HK-2 (cell line): ENCODE measurements around the gene KDM5A.
A peak's percentile ranks its signal among the peaks of the same experiment; 100 is the strongest.

Source experiments
- DNase-seq: peaks from one replicate; pipeline ENCODE4 v3.0.0-alpha.2; 2018; ENCODE audit not compliant: unreplicated experiment

The KDM5A gene

DNA sequence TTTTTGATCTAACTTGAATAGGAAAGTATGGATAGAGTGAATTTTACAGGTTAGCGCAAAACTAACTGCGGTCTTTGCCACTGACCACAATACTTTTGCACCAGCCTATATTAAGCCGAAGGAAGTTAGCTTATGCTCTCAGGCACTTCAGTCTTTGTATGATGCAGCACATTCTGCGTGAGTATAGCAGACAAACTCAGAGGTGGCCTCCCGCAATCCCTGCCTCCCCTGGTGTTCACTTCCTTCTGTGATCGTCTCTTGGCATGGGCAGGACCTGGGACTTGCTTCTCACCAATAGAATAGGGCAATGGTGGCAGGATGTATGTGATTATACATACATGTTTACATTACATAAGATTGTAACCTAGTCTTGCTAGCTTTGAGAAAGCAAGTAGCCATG lies 116.2 kb downstream of the KDM5A start:
- no peak for DNase-seq

DNA sequence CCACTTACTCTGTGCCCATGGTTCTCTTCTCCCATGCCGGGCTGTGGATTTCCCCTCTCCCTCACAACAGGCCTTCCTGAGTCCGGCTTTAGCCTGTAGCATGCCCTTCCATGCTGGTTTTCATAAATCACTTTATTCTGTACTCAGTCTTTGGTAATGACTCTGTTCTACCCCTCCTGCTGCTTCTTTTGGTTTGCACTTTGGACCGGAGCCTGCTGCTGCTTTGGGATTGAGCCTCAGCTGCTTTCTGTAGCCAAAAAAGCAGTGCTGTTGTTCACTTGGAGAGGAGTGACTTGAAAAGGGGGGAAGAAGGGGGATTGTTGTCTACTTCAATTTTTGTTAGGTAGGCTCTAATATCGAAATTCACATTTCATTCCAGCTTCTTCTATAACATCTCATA lies 118.0 kb downstream of the KDM5A start:
- no peak for DNase-seq

DNA sequence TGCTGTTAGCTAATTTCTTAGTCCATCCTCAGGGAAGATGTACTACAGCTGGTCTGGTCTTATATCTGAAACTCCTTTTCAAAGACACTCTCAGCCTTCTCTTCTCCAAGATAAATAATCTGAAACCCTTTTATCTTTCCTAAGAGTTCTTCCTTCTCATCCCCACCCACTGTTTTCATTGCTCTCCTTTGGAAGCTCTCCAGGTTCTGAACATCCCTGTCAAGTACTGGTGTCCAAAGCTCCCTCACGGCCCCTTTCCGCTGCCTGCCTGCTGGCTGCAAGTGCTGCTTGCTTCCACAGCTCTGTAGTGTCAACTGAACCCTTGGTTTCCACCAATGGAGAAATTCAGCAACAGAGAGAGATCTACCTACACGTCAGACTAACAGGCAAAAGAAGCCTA lies 119.9 kb downstream of the KDM5A start:
- DNase-seq = no peak

DNA sequence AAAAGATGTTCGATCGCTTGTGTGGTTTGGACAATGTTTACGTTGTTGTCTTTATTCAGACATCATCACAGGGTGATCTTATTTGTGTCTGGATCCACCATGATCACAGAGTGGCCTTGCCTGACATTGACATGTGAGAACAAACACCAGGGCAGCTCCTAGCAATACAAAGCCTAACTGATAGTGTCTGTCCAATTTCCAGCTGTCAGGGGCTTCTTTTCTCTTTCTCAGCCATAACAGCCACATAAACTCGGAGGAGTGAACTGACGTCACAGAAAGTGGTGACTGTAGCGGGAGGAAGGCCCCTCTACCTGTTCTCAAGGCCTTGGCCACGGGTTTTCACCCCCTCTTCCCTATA lies 120.7 kb downstream of the KDM5A start:
- DNase-seq = no peak

DNA sequence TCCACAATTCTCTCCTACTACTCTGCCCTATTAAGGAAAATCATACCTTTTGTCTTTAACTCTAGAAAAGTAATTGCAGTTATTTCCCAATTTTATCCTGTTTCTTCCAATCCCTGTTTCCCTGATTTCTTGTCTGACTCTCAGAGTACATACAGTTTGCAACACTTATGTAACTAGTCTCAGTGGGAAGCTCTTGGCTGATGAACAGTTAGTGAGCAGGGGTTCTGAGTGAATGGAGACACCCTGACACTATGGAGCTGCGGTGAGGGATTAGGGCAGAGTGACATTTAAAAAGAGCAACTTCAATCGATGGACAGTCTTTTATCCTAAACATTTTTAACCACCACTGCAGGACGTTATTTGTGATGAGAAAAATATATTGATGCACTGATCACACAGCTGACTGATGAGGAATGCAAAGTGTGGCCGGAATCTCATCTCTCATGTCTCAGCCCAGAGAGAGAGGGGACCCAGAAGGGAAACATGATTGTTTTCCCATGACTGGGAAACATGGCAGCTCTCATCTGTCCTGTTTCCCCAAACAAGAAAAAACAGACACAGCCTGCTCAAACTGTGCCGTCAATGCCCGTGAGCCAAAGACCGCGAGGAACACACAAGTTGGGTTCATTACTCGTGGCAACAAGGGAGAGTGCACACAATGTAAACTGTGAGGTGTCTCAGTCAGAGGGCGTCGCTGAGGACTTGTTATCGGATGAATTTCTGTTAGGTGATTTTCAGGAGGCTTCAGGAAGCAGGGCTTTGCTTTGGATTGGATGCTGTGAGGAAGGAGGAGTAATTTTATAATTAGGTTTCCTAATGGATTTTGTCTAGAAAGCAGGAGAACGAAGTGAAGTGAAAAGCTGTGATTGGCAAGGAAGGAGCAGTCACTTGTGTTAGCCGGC lies 121.3 kb downstream of the KDM5A start:
- DNase-seq = no peak

DNA sequence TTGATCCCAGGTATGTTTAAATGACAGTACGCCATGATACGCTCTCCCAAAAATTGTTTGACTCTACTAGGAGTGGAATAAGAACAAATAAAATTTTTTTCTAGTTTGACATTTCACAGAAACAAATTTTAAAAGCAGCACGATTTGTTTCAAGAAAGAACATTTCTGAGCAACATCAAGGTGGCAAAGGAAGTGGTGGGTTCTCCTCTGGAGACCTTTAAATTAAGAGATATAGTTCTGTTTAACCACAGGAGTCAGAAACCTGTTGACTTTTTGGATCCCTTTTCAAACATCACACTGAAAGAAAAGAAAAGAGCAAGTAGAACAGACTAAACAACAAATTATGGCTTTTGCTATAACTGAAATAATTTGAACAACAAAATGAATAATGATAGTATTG lies 124.0 kb downstream of the KDM5A start:
- DNase-seq = no peak

DNA sequence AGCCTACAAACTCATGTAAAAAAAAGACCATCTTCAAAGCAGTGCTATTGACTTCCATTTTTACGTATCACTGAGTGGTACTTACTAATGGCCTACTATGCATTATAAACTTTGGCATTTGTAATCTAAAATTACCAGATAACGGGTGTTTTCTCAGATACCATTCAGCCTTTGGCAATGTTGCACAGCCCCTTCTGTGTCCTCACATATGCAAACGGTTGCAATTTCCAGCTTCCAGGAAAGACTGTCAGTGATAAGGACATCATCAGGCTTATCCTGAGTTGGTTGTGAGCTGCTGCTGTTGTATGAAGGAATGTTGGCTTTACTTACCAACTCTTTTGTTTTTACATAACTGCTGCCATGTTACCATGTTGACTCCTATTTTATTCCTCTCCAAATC lies 124.9 kb downstream of the KDM5A start:
- no peak for DNase-seq

DNA sequence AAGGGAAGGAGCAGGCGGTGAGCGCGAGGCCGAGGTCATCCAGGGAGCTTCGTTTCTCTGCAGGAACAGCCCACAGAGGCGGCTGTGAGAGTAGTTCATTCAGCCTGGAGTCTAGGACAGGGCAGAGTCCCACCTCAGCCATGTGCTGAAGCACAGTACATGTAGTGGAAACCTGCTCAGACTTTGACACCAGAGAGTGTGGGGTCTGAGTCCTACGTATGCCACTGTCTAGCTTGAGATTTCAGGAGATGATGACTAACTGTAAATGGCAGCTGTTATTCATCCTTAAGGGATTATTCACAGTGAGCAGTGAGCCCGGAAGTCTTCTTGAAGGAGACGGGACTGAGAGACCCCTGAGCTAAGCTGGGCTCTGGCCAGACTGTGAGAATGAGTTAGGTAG lies 125.5 kb downstream of the KDM5A start:
- no peak for DNase-seq

DNA sequence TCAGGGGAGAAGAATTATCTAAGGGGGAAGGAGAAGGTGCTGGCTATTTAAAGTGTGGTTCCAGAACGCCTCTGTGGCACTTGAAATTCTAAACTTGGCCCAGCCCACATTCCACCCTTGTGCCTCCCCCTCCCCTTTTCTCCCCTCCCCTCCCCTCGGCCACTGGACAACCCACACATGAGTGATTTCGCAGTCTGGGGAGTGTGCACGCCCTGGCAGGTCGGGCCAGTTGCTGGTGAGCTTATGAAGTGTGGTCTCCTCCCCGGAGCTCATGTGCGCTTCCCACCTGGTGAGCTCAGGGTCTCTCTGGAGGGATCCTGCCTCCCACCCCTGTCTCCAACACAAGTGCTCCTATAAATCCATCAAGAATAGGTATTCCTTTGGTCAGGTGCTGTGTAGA lies 126.3 kb downstream of the KDM5A start, which contains the start of gene SLC6A13:
Gene SLC6A13, minus strand, starts transcription at position 20 of the 400 bp plus-strand sequence. CDS start 2,784 bp downstream, outside the sequence.
- peak; percentile 25 for DNase-seq

DNA sequence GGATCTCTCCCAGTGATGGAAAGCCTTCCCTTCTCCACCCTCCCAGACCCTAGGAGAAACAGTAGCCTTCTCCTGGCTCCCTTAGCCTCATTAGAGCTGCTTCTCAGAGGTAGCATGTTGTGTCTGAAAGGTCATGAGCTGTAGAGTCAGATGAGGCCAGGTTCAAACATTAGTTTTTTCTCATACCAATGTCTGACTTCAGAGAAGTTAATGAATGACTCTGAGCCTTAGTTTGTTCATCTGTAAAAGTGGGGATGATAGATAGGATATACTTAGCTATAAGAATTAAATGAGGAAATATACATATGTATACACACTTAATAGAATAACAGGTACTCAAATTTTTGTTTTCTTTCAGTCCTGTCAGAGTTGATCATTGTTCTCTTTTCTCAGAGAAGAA lies 127.0 kb downstream of the KDM5A start:
- DNase-seq = no peak

DNA sequence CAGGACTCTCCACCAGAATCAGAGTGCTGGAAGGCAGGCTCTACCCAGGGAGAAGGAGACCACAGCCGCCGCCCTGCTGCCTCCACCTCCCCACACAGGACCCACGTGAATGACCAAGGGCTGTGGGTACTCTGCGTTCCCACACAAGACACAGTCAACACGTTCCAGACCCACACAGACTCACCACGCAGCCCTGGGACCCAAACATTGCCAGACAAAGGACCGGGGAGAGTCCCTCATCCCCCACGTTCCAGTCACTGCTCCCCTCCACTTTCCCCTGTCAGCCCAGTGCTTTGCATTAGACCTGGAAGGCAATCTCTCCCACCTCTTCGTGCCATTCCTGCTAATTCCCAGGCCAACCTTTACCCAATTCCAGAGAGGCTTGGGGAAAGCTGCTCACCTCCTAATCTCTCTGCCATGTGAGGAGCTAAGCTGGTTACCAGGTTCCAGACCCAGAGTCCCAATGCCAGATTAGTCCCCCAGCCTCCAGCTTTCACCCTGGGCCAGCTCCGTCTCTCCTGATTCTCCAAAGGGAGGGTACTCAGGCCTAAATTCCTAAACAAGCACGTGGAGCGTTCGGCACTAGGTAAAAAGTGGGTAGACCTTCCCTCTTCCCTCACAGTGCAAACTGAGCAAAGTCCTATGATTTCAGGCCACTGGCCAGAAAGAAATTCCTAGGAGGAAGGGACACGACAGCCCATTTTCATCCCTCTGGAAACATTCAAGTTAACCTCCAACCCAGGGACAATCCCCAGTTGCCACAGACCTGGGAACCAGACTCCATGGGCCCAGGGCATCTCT lies 131.4 kb downstream of the KDM5A start:
- no peak for DNase-seq

DNA sequence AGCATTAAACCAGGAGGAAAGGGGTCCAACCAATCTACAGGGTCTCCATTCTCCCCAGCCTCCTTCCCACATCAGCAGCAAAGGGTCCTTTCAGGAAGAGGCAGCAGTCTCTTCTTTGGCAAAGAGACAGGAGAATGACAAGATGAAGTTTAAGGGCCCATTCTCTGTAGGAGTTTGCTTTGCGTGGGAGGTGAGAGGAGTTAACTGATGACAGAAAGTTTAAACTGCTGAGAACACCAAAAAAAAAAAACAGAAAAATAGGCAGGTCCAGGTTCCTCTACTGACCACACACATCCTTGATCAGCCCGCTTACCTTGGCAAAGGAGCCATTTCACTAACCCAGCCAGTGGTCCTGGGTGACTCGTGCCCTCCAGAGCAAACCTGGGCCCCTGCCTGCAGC lies 132.2 kb downstream of the KDM5A start:
- DNase-seq = no peak

DNA sequence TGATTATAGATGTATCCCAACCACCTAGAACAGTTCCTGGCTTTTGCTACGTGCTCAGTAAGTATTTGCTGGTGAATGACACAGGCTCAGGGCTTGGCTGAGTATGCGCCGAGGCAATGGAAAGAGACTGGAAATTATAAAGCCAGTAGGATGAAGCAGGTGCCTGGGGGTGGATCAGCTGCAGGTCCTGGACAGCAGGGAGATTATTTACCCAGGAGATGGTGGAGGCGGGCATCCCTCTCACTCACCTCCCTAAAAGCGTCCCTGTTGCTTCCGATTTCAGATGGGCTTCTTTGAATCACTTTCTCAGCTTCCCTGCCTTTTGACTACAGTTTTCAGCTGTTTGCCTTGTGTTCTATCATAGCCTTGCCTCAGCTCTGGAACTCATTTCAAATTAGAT lies 132.9 kb downstream of the KDM5A start:
- no peak for DNase-seq

DNA sequence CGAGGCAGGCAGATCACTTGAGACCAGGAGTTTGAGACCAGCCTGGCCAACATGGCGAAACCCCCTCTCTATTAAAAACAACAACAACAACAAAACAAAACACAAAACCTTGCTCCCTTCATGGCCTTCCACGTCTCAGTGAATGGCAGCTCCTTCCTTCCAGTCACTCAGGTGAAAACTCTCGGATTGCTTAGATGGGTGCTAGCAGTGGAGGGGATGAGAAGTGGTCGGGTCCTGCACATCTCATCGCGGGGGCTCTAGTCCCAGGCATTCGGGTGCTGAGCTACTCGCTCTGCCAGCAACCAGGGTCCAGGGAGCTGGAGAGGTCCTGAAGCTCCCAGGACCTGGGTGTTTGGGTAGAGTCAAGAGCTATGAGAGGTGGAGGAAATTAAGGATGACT lies 134.2 kb downstream of the KDM5A start:
- no peak for DNase-seq

DNA sequence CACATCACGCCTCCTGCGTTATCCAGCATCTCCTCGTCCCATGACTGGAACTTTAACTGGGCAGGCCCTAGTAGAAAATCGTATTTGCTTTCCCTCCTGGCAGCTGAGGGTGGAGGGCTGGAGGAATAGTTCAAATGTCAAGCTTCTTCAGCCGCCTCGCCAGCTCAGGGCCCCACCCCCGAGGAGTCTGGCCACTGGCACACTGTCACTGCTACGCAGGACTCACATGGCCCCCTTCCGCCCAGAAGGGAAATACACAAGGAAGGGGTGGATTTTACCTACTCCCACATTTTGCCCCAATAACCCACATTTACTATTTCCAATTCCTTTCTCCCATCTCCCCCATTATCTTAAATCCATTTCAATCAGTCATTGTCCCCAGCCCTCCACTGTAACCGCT lies 135.1 kb downstream of the KDM5A start:
- no peak for DNase-seq

DNA sequence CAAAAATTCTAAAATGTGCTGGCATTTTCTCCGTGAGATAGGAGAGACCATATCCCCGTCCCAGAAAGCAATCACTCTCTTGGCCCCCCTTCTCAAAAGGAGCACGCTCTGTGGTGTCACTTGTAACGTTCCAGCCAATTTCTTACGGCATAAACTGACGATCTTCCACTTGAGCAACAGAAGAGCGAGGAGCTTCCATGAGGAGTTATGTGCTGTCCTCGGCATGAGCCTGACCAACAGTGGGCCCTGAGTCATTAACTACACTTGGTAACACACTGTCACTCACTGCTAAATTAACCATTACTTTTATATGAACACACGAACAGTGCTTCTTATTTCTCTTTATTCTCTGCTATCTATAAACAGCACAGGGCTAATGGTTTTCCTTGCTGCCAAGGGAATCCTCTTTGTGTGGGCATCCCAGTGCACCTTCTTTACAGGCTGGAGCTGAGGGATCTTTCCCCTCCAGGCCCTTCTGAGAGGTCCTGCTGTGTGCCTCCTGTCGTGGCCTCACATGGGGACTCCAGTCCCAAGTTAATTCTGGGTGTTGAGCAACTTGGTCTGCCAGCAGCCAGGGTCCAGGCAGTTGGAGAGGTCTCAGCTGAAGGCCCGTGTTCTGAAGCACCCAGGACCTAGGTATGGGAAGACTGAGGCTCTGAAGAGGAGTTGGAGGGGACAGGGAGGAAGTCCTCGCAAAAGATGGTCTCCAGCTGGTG lies 135.8 kb downstream of the KDM5A start:
- DNase-seq = peak; percentile 26

DNA sequence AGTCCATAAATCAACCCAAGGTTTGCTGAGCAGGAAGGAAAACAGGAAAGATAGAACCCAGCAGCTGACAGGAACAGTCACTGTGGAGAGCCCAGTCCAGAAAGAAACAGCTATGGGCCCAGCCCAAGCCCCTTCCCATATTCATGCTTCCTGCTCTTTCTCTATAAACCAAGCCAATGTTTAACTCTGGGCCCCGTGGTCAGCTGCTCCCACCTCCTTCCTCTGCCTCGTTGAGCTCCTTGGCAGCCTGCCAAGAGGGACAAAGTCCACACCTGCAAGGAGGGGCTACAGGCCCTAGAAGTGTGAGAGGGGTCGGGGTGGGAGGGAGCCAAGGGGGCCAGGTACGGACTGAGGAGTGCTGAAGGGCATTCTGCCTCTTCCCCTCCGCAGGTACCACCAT lies 136.5 kb downstream of the KDM5A start:
- DNase-seq = peak; percentile 45

DNA sequence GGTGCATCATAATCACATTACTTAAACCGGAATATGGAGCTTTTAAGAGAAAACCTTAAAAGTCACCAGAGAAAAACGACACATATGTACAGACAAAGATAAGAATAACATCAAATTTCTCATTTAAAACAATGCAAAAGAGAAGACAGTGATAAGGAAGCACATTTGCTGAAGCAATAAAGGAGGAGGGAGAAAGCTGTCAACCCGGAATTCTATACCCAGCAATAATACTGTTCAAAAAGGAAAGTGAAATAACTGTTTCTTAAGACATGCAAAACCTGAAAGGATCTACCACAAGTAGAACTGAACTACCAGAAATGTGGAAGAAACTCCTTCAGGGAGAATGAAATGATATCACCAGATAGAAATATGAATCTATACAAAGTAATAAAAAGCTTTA lies 141.8 kb downstream of the KDM5A start:
- no peak for DNase-seq

DNA sequence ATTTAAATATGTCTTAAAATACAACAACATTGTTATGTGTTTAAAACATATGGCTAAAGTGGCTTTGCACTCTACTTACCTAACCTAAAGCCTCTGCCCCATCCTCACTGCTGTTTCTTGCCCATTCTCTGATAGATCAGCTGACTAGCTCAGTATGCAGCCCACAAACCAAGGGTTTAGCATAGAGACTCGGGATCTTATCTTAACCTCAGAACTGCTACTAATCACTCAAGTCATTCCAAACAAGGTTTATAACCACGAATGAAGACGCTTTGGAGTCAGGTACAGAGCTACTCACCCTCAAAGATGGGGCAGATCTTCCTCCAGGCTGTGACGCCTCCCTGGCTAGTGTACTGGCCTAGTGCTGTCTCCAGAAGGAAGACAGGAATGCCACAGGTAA lies 145.7 kb downstream of the KDM5A start:
- no peak for DNase-seq

DNA sequence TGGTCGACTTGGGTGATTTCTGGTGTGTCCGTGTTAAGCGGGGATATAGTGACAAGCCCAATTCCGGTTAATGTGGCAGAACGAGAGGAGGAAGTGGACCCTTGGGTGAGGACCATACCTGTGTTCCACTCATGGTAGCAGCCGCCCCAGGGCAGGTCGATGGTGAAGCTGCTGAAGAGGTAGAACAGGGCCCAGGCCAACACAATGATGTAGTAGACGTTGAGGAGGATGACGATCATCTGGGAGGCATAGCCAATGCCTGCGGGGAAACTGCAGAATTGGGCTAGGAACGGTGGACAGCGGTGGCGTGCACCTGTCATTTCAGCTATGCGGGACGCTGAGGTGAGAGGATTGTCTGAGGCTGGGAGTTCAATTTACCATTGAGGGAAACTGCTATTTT lies 146.6 kb downstream of the KDM5A start:
- DNase-seq = no peak

DNA sequence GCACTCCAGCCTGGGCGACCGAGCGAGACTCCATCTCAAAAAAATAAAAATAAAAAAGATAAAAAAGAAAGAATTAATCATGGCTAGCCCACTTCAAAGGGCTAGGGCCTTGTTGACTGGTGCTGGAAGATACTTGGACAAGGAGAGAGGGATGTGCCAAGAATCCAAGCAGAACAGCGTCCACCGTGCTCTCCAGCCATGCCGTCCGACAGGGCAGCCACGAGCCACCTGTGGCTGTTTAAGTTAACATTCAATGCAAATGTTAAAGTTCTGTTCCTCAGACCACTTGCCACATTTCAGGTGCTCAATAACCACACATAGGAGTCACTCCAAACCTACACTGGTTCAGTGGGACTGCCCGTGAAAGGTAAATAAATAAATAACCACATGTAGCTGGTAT lies 147.9 kb downstream of the KDM5A start:
- no peak for DNase-seq

DNA sequence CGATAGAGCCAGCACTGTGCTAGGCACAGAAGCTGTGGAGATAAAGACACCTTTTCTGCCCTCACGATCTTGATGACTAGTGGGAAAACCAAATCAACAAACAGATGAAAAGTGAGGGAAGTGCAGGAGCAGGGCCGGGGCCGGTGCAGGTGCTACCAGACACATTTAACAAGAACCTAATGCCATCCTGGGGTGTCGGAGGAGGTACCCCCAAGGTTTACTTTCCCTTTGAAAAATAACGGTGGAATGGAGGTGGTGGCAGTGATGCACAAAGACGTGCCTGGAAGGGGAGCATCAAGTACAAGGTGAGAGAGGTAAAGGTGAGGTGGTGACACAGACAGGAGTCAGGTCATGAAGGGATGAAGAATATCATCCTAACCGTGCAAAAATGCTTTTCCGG lies 148.6 kb downstream of the KDM5A start:
- no peak for DNase-seq
